Activated CD8-positive, alpha-beta T cell treated with anti-CD3 and anti-CD28 coated beads for 36 hours (primary cell): ENCODE measurements around the gene LMNTD2. TPM values are rescaled to one million over a fixed set of nuclear protein-coding genes. Genes with fewer than 3 reads are reported as not detected.

Experiments
- ATAC-seq: fragments of 200-7000 bp; cut with Tn5 transposase; one replicate; pipeline ENCODE4 v1.10.0; 2021; ENCODE audit warnings: mild to moderate bottlenecking, moderate library complexity
- CTCF ChIA-PET: fragments of 350-600 bp; sonication (Branson Sonifier 250); formaldehyde crosslinking; loops from one replicate; lab custom pipeline; 2021; ENCODE audit warnings: antibody characterized with exemption; lab: Charles Lee
- POLR2A ChIA-PET: fragments of 350-600 bp; sonication (Branson Sonifier 250); formaldehyde crosslinking; loops from one replicate; lab custom pipeline; 2021; ENCODE audit warnings: antibody characterized with exemption; lab: Charles Lee
- DNase-seq: peaks from one replicate; pipeline ENCODE4 v3.0.0-alpha.2; 2020
- H3K27ac Mint-ChIP-seq: one replicate; pipeline ENCODE4 v1.8.0; 2021; ENCODE audit warnings: mild to moderate bottlenecking, mixed read lengths
- H3K27me3 Mint-ChIP-seq: one replicate; pipeline ENCODE4 v1.8.0; 2021; ENCODE audit warnings: mixed read lengths
- H3K36me3 Mint-ChIP-seq: one replicate; pipeline ENCODE4 v1.8.0; 2021; ENCODE audit warnings: low read depth, mixed read lengths
- H3K4me1 Mint-ChIP-seq: one replicate; pipeline ENCODE4 v1.8.0; 2021; ENCODE audit warnings: low read depth, mixed read lengths
- H3K4me3 Mint-ChIP-seq: one replicate; pipeline ENCODE4 v1.8.0; 2021; ENCODE audit warnings: mild to moderate bottlenecking, moderate library complexity, mixed read lengths
- H3K9me3 Mint-ChIP-seq: one replicate; pipeline ENCODE4 v1.8.0; 2021; ENCODE audit warnings: mixed read lengths
- intact Hi-C: fragments of 100-400 bp; cut with micrococcal nuclease; formaldehyde crosslinking; loops from one replicate; pipeline ENCODE4 v1.10.0; 2022
- total RNA-seq, 2 experiments: library from RNA; stranded (reverse); gene quantifications; one replicate each; pipeline ENCODE4 v1.2.3, GENCODE V29; 2021
- TF ChIP-seq, protein P1 (sequence below): fragments of 200-600 bp; IDR thresholded peaks from one replicate; pipeline ENCODE4 v1.8.0; 2022; ENCODE audit warnings: antibody characterized with exemption, mild to moderate bottlenecking

The LMNTD2 gene
- total RNA-seq, 2 experiments from 2014 or later: 0.88 to 1.3 TPM

DNA sequence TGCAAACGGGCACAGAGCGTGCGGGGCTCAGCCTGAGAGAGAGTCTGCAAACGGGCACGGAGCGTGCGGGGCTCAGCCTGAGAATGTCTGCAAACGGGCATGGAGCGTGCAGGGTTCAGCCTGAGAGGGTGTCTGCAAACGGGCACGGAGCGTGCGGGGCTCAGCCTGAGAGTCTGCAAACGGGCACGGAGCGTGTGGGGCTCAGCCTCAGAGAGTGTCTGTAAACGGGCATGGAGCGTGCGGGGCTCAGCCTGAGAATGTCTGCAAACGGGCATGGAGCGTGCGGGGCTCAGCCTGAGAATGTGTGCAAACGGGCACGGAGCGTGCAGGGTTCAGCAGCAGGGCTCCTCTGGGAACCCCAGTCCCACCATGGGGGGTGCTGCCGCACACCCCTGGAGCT lies 29.3 kb upstream of the LMNTD2 start:
- POLR2A ChIA-PET: interaction anchor here (1.0 kb wide), 1 partner anchor 14 kb away, joined by 4 read pairs; no protein-coding TSS in a partner anchor

DNA sequence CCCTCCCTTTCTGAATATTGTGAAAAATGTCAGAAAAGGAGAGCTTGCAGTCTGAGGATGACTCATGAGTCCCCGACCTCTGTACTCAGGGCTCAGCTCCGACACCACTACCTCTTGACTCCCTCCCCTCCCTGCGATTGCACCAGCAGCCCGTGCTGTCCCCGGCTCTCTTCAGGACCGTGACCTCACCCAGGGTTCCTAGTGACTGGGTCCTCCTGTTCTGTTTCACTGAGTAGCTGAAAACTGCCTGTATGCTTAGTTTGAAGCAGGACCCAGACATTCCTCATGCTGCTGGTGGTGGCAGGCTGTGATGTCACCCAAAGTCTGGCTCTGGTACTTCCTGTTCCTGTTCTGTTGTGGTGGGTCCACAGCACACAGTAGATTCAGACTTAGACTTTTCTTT lies 27.4 kb upstream of the LMNTD2 start:
- no peaks in the 10 kb centered on the region for H3K9me3 Mint-ChIP-seq
- ChIA-PET CTCF (interaction anchor here (0.9 to 1.8 kb wide), 3 partner anchors 8 to 33 kb away, joined by 3 to 11 read pairs (median 4); no protein-coding TSS in a partner anchor), POLR2A (interaction anchor here (0.9 to 2.1 kb wide), 9 partner anchors 9 to 82 kb away, joined by 3 to 8 read pairs (median 4); partner anchors contain the start of gene PHRF1)
- peak overlapping the region; percentile 67 for H3K4me3 Mint-ChIP-seq
- peak overlapping the region; percentile 99 for H3K27ac Mint-ChIP-seq
- TF ChIP-seq, protein P1, sequence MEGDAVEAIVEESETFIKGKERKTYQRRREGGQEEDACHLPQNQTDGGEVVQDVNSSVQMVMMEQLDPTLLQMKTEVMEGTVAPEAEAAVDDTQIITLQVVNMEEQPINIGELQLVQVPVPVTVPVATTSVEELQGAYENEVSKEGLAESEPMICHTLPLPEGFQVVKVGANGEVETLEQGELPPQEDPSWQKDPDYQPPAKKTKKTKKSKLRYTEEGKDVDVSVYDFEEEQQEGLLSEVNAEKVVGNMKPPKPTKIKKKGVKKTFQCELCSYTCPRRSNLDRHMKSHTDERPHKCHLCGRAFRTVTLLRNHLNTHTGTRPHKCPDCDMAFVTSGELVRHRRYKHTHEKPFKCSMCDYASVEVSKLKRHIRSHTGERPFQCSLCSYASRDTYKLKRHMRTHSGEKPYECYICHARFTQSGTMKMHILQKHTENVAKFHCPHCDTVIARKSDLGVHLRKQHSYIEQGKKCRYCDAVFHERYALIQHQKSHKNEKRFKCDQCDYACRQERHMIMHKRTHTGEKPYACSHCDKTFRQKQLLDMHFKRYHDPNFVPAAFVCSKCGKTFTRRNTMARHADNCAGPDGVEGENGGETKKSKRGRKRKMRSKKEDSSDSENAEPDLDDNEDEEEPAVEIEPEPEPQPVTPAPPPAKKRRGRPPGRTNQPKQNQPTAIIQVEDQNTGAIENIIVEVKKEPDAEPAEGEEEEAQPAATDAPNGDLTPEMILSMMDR: no peak
- H3K36me3 Mint-ChIP-seq: peaks cover 45% of the 10 kb centered on the region
- ATAC-seq (peak; percentile 99), DNase-seq (peak; percentile 86)
- no peaks in the 10 kb centered on the region for H3K27me3 Mint-ChIP-seq
- intact Hi-C loops: no loop called here
- H3K4me1 Mint-ChIP-seq: peaks cover 30% of the 10 kb centered on the region

More for the DNA sequence above, 29.3 kb upstream of the LMNTD2 start:
- CTCF ChIA-PET: interaction anchor here (1.1 kb wide), 1 partner anchor 206 kb away, joined by 3 read pairs; no protein-coding TSS in a partner anchor
- ATAC-seq (no peak), DNase-seq (no peak)
- intact Hi-C loops: no loop called here
- peaks cover 47% of the 10 kb centered on the region for H3K36me3 Mint-ChIP-seq
- no peak overlapping the region for H3K27ac Mint-ChIP-seq
- H3K27me3 Mint-ChIP-seq: no peaks in the 10 kb centered on the region
- H3K4me3 Mint-ChIP-seq: no peak overlapping the region
- peaks cover 30% of the 10 kb centered on the region for H3K4me1 Mint-ChIP-seq
- TF ChIP-seq, protein P1: no peak
- H3K9me3 Mint-ChIP-seq: no peaks in the 10 kb centered on the region

DNA sequence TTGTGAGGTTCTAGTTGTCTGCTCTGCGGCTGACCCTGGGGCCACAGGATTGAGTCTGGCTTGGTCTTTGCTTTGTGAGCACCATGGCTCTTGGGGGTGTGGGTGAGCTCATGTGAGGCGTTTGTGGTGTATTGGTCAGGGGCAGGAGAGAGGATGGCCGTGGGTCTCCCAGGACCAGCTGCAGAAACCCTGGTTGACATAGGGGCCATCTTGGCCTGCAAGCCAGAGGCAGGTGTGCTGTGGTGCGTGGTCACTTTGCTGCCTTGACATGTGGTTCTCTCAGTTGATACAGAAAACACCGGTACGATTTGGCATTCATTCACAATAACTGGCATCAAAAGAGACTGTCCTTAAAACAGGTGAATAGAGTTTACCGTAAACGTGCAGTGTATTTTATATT lies 27.0 kb upstream of the LMNTD2 start:
- H3K27me3 Mint-ChIP-seq: no peaks in the 10 kb centered on the region
- ChIA-PET POLR2A (interaction anchor here (0.7 to 2.1 kb wide), 10 partner anchors 9 to 81 kb away, joined by 3 to 8 read pairs (median 4); partner anchors contain the start of gene PHRF1), CTCF (interaction anchor here (0.9 to 1.8 kb wide), 3 partner anchors 9 to 32 kb away, joined by 3 to 11 read pairs (median 4); no protein-coding TSS in a partner anchor)
- intact Hi-C loops: no loop called here
- H3K27ac Mint-ChIP-seq: peak overlapping the region; percentile 99
- peak overlapping the region; percentile 67 for H3K4me3 Mint-ChIP-seq
- peaks cover 41% of the 10 kb centered on the region for H3K36me3 Mint-ChIP-seq
- H3K9me3 Mint-ChIP-seq: no peaks in the 10 kb centered on the region
- ATAC-seq (peak; percentile 32), DNase-seq (peak; percentile 50)
- TF ChIP-seq, protein P1: no peak
- peaks cover 30% of the 10 kb centered on the region for H3K4me1 Mint-ChIP-seq

DNA sequence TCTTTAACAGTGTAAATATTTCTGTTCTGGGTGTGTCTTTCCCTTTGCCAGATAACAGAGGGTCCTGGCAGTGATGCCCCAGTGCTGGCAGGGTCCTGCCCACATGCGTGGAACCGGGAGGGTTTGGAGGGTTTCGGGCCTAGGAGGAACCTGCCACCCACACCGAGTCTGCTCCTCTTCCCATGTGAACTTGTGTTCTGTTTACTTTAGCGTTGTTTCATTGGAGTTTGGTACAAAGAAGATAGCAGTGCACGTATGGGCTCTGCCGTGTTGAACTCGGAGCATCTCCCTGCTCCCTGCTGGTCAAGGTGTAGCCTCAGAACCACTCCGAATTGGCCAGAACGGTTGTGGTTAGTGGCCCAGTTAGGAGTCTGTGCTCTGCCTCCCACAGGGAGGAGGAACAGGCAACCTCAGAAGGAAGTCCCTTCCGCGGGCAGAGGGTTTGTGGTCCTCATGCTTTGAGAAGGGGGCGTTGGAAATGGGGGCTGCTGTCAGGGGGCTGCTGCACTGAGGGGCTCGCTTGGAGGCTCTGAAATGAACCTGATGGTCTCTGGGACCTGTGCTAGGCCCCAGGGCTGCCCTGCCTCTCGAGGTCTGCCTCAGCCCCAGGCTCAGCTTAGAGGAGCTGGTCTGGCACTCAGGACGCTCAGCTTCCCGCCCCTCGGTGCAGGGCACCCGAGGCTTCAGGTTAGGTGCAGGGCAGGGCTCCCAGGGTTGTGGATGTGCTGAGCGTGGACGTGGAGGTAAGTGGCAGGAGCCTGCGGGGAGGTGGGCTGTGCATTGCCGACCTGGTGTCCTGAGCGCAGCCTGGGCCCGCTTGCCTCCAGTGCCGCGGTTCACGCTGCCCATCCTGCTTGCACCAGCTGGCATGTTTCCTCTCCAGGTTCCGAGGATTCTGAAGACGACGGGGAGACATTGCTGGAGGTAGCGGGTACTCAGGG lies 26.1 kb upstream of the LMNTD2 start:
- Mint-ChIP-seq H3K4me3 (no peak overlapping the region), H3K27me3 (no peaks in the 10 kb centered on the region)

More for the DNA sequence above, 26.1 kb upstream of the LMNTD2 start:
- ChIA-PET CTCF (no interaction called here), POLR2A (interaction anchor here (0.7 to 1.5 kb wide), 6 partner anchors 9 to 110 kb away, joined by 3 to 6 read pairs (median 3); no protein-coding TSS in a partner anchor)
- peak overlapping the region; percentile 99 for H3K27ac Mint-ChIP-seq
- ATAC-seq: no peak
- intact Hi-C loops: no loop called here
- TF ChIP-seq, protein P1: no peak
- no peaks in the 10 kb centered on the region for H3K9me3 Mint-ChIP-seq
- peaks cover 41% of the 10 kb centered on the region for H3K36me3 Mint-ChIP-seq
- no peak for DNase-seq
- peaks cover 33% of the 10 kb centered on the region for H3K4me1 Mint-ChIP-seq
